K562 (cell line): ENCODE results near the gene ZBTB38. TPM values are rescaled to one million over a fixed set of nuclear protein-coding genes. Genes with fewer than 3 reads are reported as not detected.

Experiments used
- ATAC-seq: fragments of 200-7000 bp; cut with Tn5 transposase; 3 replicates; pipeline ENCODE4 v1.9.1; 2020; ENCODE audit warnings: moderate library complexity
- BruUV-seq: library from RNA; stranded (reverse); fragments of 400-500 nt; replicated peaks from 2 replicates; lab custom pipeline; 2021; lab: Mats Ljungman, UMichigan
- CTCF ChIA-PET: fragments of 300-600 bp; formaldehyde crosslinking; extraction: SDS; loops from one replicate; lab custom pipeline; 2021; ENCODE audit warnings: low intra/inter-chr PET ratio; lab: Yijun Ruan, JAX
- POLR2A ChIA-PET: fragments of 300-600, 350-650 bp; sonication (Branson Sonifier 250); formaldehyde crosslinking; extraction: SDS; loops from one replicate; lab custom pipeline; 2021; ENCODE audit warnings: antibody characterized with exemption, inconsistent platforms; lab: Yijun Ruan, JAX
- DNase-seq, 4 experiments: peaks; one replicate each; pipeline versions ENCODE4 v3.0.0 to v3.0.0-alpha.2; 2011 to 2018; ENCODE audit warnings: low spot score in 3 of 4, mixed read lengths in 3 of 4; ENCODE audit errors: extremely low read depth in 1 of 4
- FAIRE-seq: peaks from 2 replicates; lab custom pipeline; 2011; peaks lifted over from hg19 to GRCh38; lab: Jason Lieb, UNC
- H2AFZ ChIP-seq: 2 replicates; pipeline ENCODE4 v1.6.0; 2011; ENCODE audit warnings: low read depth, low read length, control low read depth, inconsistent platforms
- H3K27ac ChIP-seq: fragments of 200-600 bp; 3 replicates; pipeline ENCODE4 v1.8.0; 2011; ENCODE audit warnings: low read depth, mild to moderate bottlenecking, control low read depth, inconsistent platforms, low read length, moderate library complexity, mixed read lengths; ENCODE audit errors: extremely low read depth
- H3K27me3 ChIP-seq, 2 experiments: fragments of 300-600 bp in 1 of 2; 2 replicates in 1 of 2; 3 replicates in 1 of 2; pipeline versions ENCODE4 v1.6.0 to v1.8.0; 2011; ENCODE audit warnings: inconsistent platforms in 2 of 2, low read length in 2 of 2, mild to moderate bottlenecking in 1 of 2, mixed read lengths in 1 of 2, moderate library complexity in 1 of 2; ENCODE audit not compliant: control insufficient read depth in 2 of 2, insufficient read depth in 2 of 2
- H3K36me3 ChIP-seq: fragments of 300-600 bp; 3 replicates; pipeline ENCODE4 v1.8.0; 2011; ENCODE audit warnings: mild to moderate bottlenecking, low read length, inconsistent platforms; ENCODE audit not compliant: control insufficient read depth, insufficient read depth
- H3K4me1 ChIP-seq, 2 experiments: fragments of 200-600 bp in 1 of 2; replicated peaks in 1 of 2; 2 replicates in 1 of 2; 3 replicates in 1 of 2; pipeline versions ENCODE4 v1.5.1 to v1.8.0; 2011; ENCODE audit warnings: inconsistent platforms in 2 of 2, low read length in 2 of 2, mild to moderate bottlenecking in 1 of 2, mixed read lengths in 1 of 2, moderate library complexity in 1 of 2; ENCODE audit not compliant: control insufficient read depth in 2 of 2, insufficient read depth in 2 of 2
- H3K4me2 ChIP-seq: 2 replicates; pipeline ENCODE4 v1.6.1; 2011; ENCODE audit warnings: low read length, control low read depth, inconsistent platforms, mixed read lengths; ENCODE audit not compliant: insufficient read depth
- H3K4me3 ChIP-seq: fragments of 200-600 bp; sonication (generic), shearing (Covaris generic); 2 replicates; pipeline ENCODE4 v1.5.1; 2016; ENCODE audit warnings: control low read depth, inconsistent platforms
- H3K79me2 ChIP-seq: fragments of 200-600 bp; 3 replicates; pipeline ENCODE4 v1.8.0; 2011; ENCODE audit warnings: low read length, inconsistent platforms; ENCODE audit not compliant: control insufficient read depth, insufficient read depth
- H3K9ac ChIP-seq, 2 experiments: 2 replicates each; pipeline versions ENCODE4 v1.6.0 to v1.6.1; 2011; ENCODE audit warnings: low read depth in 2 of 2, low read length in 2 of 2, control low read depth in 1 of 2, inconsistent platforms in 1 of 2, mild to moderate bottlenecking in 1 of 2, mixed read lengths in 1 of 2; ENCODE audit not compliant: insufficient read depth in 1 of 2
- H3K9me1 ChIP-seq: one replicate; pipeline ENCODE4 v1.6.0; 2011; ENCODE audit warnings: inconsistent platforms, mild to moderate bottlenecking, low read length, moderate library complexity; ENCODE audit not compliant: control insufficient read depth, insufficient read depth
- H3K9me3 ChIP-seq: replicated peaks from 2 replicates; pipeline ENCODE4 v1.5.1; 2011; ENCODE audit warnings: low read depth, low read length, inconsistent platforms; ENCODE audit not compliant: control insufficient read depth, insufficient read depth
- H4K20me1 ChIP-seq: replicated peaks from 2 replicates; pipeline ENCODE4 v1.6.1; 2011; ENCODE audit warnings: low read length, inconsistent platforms, mixed read lengths; ENCODE audit not compliant: control insufficient read depth, insufficient read depth
- CREB1 ChIP-seq, 2 experiments: sonication (generic) in 1 of 2; formaldehyde crosslinking in 1 of 2; IDR thresholded peaks; 2 replicates each; pipeline versions ENCODE4 v1.6.1 to v1.8.0; 2012 to 2022; ENCODE audit warnings: inconsistent platforms in 1 of 2, mild to moderate bottlenecking in 1 of 2, missing genetic modification reagents in 1 of 2, moderate library complexity in 1 of 2
- EGR1 ChIP-seq: fragments of 450-650 bp; conservative IDR thresholded peaks from 2 replicates; pipeline ENCODE4 v1.6.1; 2017; ENCODE audit warnings: mild to moderate bottlenecking
- NRF1 ChIP-seq, 2 experiments: fragments of 450-650 bp; IDR thresholded peaks in 1 of 2; conservative IDR thresholded peaks in 1 of 2; 2 replicates each; pipeline ENCODE4 v1.6.1; 2014; ENCODE audit warnings: mild to moderate bottlenecking in 2 of 2
- PCBP2 ChIP-seq: fragments of 200-400 bp; formaldehyde crosslinking; IDR thresholded peaks from 2 replicates; pipeline ENCODE4 v1.6.1; 2018; ENCODE audit warnings: low read length, low read depth, mild to moderate bottlenecking, moderate library complexity; ENCODE audit not compliant: poor library complexity, severe bottlenecking
- POLR2A ChIP-seq: fragments of 450-650 bp; conservative IDR thresholded peaks from 2 replicates; pipeline ENCODE4 v1.6.1; 2016
- POLR2AphosphoS5 ChIP-seq: IDR thresholded peaks from 2 replicates; pipeline ENCODE4 v1.6.1; 2011; ENCODE audit warnings: mild to moderate bottlenecking, low read depth, low read length, moderate library complexity; ENCODE audit not compliant: control insufficient read depth, insufficient read depth
- SMARCA5 ChIP-seq: fragments of 450-650 bp; IDR thresholded peaks from 2 replicates; pipeline ENCODE4 v1.6.1; 2016
- STAT5A ChIP-seq: IDR thresholded peaks from 2 replicates; pipeline ENCODE4 v1.6.1; 2012; ENCODE audit warnings: low read length, inconsistent platforms, borderline replicate concordance
- TRIM28 ChIP-seq: fragments of 450-650 bp; IDR thresholded peaks from 2 replicates; pipeline ENCODE4 v1.6.1; 2017
- WHSC1 ChIP-seq: IDR thresholded peaks from one replicate; pipeline ENCODE4 v1.6.1; 2012; ENCODE audit warnings: low read length, control low read depth, inconsistent platforms
- ZNF699 ChIP-seq: fragments of 250-450 bp; sonication (Bioruptor Pico); IDR thresholded peaks from 2 replicates; pipeline ENCODE4 v1.8.0; 2021; ENCODE audit warnings: mild to moderate bottlenecking, moderate library complexity; ENCODE audit not compliant: insufficient replicate concordance
- WGBS: fragments of 100-300 bp; shearing (Covaris generic); methylation state at CpG from one replicate; pipeline ENCODE4 v1.1.6; 2016; ENCODE audit warnings: low coverage, mixed read lengths; ENCODE audit not compliant: insufficient coverage; ENCODE audit errors: missing lambda C conversion rate; 5-methylcytosine and 5-hydroxymethylcytosine counted together
- in situ Hi-C: fragments of 300-500 bp; cut with MboI; formaldehyde crosslinking; loops from 4 replicates; pipeline ENCODE4 v1.15.0; 2018; ENCODE audit warnings: inconsistent platforms, mixed read lengths
- intact Hi-C: fragments of 100-400 bp; cut with micrococcal nuclease; formaldehyde crosslinking; loops from 2 replicates; pipeline ENCODE4 v1.14.2; 2022
- polyA plus RNA-seq, 8 experiments: library from polyadenylated mRNA; depleted of rRNA in 4 of 8; stranded (reverse) in 5 of 8; unstranded in 3 of 8; fragments of >200 nt; fragmentation: Nextera tagmentation in 2 of 8; fragmentation: Illumina TruSeq in 1 of 8; extraction: Ambion mirVana in 2 of 8; extraction: Trizol in 1 of 8; gene quantifications; 2 replicates each; pipeline versions ENCODE4 v1.2.1 to v1.2.3, GENCODE V29; 2011 to 2014; ENCODE audit warnings: inconsistent platforms in 1 of 8, missing spikeins in 1 of 8
- total RNA-seq, 7 experiments: library from RNA; depleted of rRNA in 6 of 7; stranded (reverse); fragments of >200 nt in 6 of 7; fragmentation: Illumina TruSeq in 2 of 7; extraction: Trizol in 2 of 7; gene quantifications; 2 replicates each; pipeline versions ENCODE4 v1.2.1 to v1.2.3, GENCODE V29; 2011 to 2021; ENCODE audit warnings: low replicate concordance in 1 of 7
- TF ChIP-seq, protein P1 (sequence below), 2 experiments: fragments of 450-650 bp in 1 of 2; sonication (generic) in 1 of 2; formaldehyde crosslinking; conservative IDR thresholded peaks; 2 replicates each; pipeline versions ENCODE4 v1.4.0 to v1.8.1; 2020 to 2022; ENCODE audit warnings: mild to moderate bottlenecking in 1 of 2, missing genetic modification reagents in 1 of 2
- TF ChIP-seq, protein P2 (sequence below): fragments of 450-650 bp; IDR thresholded peaks from 2 replicates; pipeline ENCODE4 v1.6.1; 2017; ENCODE audit warnings: mild to moderate bottlenecking, moderate library complexity
- TF ChIP-seq, protein P3 (sequence below): sonication (generic); formaldehyde crosslinking; IDR thresholded peaks from 2 replicates; pipeline ENCODE4 v1.8.0; 2022; ENCODE audit warnings: mild to moderate bottlenecking, low read depth, missing genetic modification reagents
- TF ChIP-seq, protein P4 (sequence below): fragments of 250-450 bp; sonication (Bioruptor Pico); IDR thresholded peaks from 2 replicates; pipeline ENCODE4 v1.4.0; 2020

ZBTB38 gene
- total and polyA plus RNA-seq, 9 of the 15 experiments (the other 6 are each of a cell fraction or from before 2014, with no cell fraction given), result 12.1 to 39.4 (median 22.9) TPM

DNA sequence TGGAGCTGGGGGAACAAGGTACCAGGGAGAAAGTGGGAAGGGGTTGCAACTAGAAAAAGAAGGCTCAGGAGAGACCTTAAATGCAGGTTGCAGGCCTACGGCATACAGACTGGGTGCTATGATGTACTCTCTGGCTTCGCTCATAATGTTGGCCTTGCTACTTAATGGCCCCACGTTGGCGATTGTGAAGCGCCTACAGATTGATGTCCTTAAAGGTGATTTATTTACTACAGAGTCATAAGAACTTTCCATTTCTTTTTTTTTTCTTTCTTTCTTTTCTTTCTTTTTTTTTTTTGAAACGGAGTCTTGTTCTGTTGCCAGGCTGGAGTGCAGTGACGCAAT is 25.4 kb downstream of the ZBTB38 start:
- Histone ChIP-seq H3K9me1 (no peaks in the 10 kb centered on the region), H4K20me1 (no peaks in the 10 kb centered on the region), H3K4me3 (no peak overlapping the region), H3K4me1 (no peaks in the 10 kb centered on the region; a peak in 1 of 5 replicates), H3K79me2 (no peaks in the 10 kb centered on the region), H3K27ac (no peak overlapping the region), H3K36me3 (peaks cover 36% of the 10 kb centered on the region), H3K9me3 (no peaks in the 10 kb centered on the region; the same call in none of the 2 replicates), H3K9ac (no peak overlapping the region), H2AFZ (no peak overlapping the region), H3K27me3 (no peaks in the 10 kb centered on the region), H3K4me2 (no peak overlapping the region)
- no peak for DNase-seq
- CTCF ChIA-PET, result no interaction called here
- WGBS, result 94% methylated on average over 6 of the region's 7 CpGs
- TF ChIP-seq TRIM28 (no peak), PCBP2 (no peak), WHSC1 (no peak), SMARCA5 (no peak), STAT5A (no peak), POLR2AphosphoS5 (no peak), NRF1 (conservative IDR thresholded peaks at IDR 0.05 in 1 of 2, IDR thresholded peaks at IDR 0.05 in 1 of 2) (no peak), CREB1 (IDR thresholded peaks at IDR 0.05) (no peak), CREB1 (CRISPR knock-in tag; IDR thresholded peaks at IDR 0.05) (no peak), POLR2A (no peak), ZNF699 (CRISPR knock-in tag) (no peak), EGR1 (no peak)
- TF ChIP-seq, protein P1, sequence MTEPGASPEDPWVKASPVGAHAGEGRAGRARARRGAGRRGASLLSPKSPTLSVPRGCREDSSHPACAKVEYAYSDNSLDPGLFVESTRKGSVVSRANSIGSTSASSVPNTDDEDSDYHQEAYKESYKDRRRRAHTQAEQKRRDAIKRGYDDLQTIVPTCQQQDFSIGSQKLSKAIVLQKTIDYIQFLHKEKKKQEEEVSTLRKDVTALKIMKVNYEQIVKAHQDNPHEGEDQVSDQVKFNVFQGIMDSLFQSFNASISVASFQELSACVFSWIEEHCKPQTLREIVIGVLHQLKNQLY (CRISPR knock-in tag; conservative IDR thresholded peaks at IDR 0.05), result no peak
- TF ChIP-seq, protein P2, sequence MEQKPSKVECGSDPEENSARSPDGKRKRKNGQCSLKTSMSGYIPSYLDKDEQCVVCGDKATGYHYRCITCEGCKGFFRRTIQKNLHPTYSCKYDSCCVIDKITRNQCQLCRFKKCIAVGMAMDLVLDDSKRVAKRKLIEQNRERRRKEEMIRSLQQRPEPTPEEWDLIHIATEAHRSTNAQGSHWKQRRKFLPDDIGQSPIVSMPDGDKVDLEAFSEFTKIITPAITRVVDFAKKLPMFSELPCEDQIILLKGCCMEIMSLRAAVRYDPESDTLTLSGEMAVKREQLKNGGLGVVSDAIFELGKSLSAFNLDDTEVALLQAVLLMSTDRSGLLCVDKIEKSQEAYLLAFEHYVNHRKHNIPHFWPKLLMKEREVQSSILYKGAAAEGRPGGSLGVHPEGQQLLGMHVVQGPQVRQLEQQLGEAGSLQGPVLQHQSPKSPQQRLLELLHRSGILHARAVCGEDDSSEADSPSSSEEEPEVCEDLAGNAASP, result no peak
- TF ChIP-seq, protein P3, sequence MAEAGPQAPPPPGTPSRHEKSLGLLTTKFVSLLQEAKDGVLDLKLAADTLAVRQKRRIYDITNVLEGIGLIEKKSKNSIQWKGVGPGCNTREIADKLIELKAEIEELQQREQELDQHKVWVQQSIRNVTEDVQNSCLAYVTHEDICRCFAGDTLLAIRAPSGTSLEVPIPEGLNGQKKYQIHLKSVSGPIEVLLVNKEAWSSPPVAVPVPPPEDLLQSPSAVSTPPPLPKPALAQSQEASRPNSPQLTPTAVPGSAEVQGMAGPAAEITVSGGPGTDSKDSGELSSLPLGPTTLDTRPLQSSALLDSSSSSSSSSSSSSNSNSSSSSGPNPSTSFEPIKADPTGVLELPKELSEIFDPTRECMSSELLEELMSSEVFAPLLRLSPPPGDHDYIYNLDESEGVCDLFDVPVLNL (CRISPR knock-in tag), result no peak
- TF ChIP-seq, protein P4, sequence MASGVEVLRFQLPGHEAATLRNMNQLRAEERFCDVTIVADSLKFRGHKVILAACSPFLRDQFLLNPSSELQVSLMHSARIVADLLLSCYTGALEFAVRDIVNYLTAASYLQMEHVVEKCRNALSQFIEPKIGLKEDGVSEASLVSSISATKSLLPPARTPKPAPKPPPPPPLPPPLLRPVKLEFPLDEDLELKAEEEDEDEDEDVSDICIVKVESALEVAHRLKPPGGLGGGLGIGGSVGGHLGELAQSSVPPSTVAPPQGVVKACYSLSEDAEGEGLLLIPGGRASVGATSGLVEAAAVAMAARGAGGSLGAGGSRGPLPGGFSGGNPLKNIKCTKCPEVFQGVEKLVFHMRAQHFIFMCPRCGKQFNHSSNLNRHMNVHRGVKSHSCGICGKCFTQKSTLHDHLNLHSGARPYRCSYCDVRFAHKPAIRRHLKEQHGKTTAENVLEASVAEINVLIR (CRISPR knock-in tag), result no peak
- in situ Hi-C loops, result no loop called here
- no peak for ATAC-seq
- no peak for FAIRE-seq
- POLR2A ChIA-PET, result no interaction called here
- intact Hi-C loops, result no loop called here
- no TSS peak for BruUV-seq
